Colon (tissue), 2 donors: ENCODE measurements around the gene ADGRL2.

Experiments
- FAIRE-seq: peaks from 2 replicates; lab custom pipeline; 2012; peaks lifted over from hg19 to GRCh38; lab: Jason Lieb, UNC
- donor health status: control.
- donor health status: control.

The ADGRL2 gene

GRCh38 chr1:81998165-81998564 is 197.4 kb downstream of the ADGRL2 start:
- FAIRE-seq = no peak

GRCh38 chr1:81999364-81999763 is 198.6 kb downstream of the ADGRL2 start:
- FAIRE-seq = no peak

GRCh38 chr1:82000221-82000620 is 199.5 kb downstream of the ADGRL2 start:
- FAIRE-seq = no peak

GRCh38 chr1:82001345-82001744 is 200.6 kb downstream of the ADGRL2 start:
- FAIRE-seq = no peak

- no peak for FAIRE-seq
Measured at GRCh38 chr1:82007804-82008203, 207.1 kb downstream of the ADGRL2 start.

GRCh38 chr1:82013702-82014101 is 213.0 kb downstream of the ADGRL2 start:
- FAIRE-seq = no peak

GRCh38 chr1:82015444-82015843 is 214.7 kb downstream of the ADGRL2 start:
- no peak for FAIRE-seq

- no peak for FAIRE-seq
Measured at GRCh38 chr1:82018319-82018718, 217.6 kb downstream of the ADGRL2 start.

- no peak for FAIRE-seq
Measured at GRCh38 chr1:82019508-82019907, 218.8 kb downstream of the ADGRL2 start.

- FAIRE-seq = no peak
Measured at GRCh38 chr1:82030830-82031229, 230.1 kb downstream of the ADGRL2 start.

GRCh38 chr1:82032068-82032467 is 231.3 kb downstream of the ADGRL2 start:
- FAIRE-seq = no peak

- no peak for FAIRE-seq
Measured at GRCh38 chr1:82034812-82035211, 234.1 kb downstream of the ADGRL2 start.
